GM12878 (cell line): ENCODE results near the gene PCDHGC5. TPM values are rescaled to one million over a fixed set of nuclear protein-coding genes. Genes with fewer than 3 reads are reported as not detected.

ENCODE experiments used
- BACH1 ChIP-seq: fragments of 450-650 bp; IDR thresholded peaks from 2 replicates; pipeline ENCODE4 v1.6.1; 2017; ENCODE audit warnings: mild to moderate bottlenecking, borderline replicate concordance
- BCLAF1 ChIP-seq: fragments of 450-650 bp; IDR thresholded peaks from 2 replicates; pipeline ENCODE4 v1.6.1; 2017; ENCODE audit warnings: antibody characterized with exemption, mild to moderate bottlenecking, moderate library complexity
- CUX1 ChIP-seq: IDR thresholded peaks from 2 replicates; pipeline ENCODE4 v1.6.1; 2012; ENCODE audit warnings: improper control_type of control experiment, low read depth, low read length; ENCODE audit not compliant: insufficient replicate concordance
- POLR2A ChIP-seq: IDR thresholded peaks from 2 replicates; pipeline ENCODE4 v1.6.1; 2011; ENCODE audit warnings: low read depth, mild to moderate bottlenecking, low read length
- RELB ChIP-seq: fragments of 450-650 bp; IDR thresholded peaks from 2 replicates; pipeline ENCODE4 v1.6.1; 2017; ENCODE audit warnings: low read depth, mild to moderate bottlenecking, moderate library complexity
- SPI1 ChIP-seq: IDR thresholded peaks from 2 replicates; pipeline ENCODE4 v1.6.1; 2011; ENCODE audit warnings: low read depth, mild to moderate bottlenecking, low read length, moderate library complexity, borderline replicate concordance; ENCODE audit not compliant: insufficient read depth
- TBL1XR1 ChIP-seq: IDR thresholded peaks from 2 replicates; pipeline ENCODE4 v1.6.1; 2012; ENCODE audit warnings: low read depth, low read length, improper control_type of control experiment
- TCF7 ChIP-seq: IDR thresholded peaks from 2 replicates; pipeline ENCODE4 v1.6.1; 2014; ENCODE audit warnings: antibody characterized with exemption, borderline replicate concordance
- polyA plus RNA-seq, 11 experiments: library from polyadenylated mRNA; depleted of rRNA in 4 of 11; unstranded in 6 of 11; stranded (reverse) in 5 of 11; fragments of >200 nt; fragmentation: Nextera tagmentation in 4 of 11; fragmentation: Illumina TruSeq in 1 of 11; extraction: Ambion mirVana in 4 of 11; extraction: Trizol in 1 of 11; gene quantifications; 1 replicate in 1 of 11; 2 replicates in 10 of 11; pipeline versions ENCODE4 v1.2.1 to v1.2.3, GENCODE V29; 2011 to 2016; ENCODE audit warnings: inconsistent platforms in 2 of 11, missing spikeins in 2 of 11, low read depth in 1 of 11
- total RNA-seq, 4 experiments: library from RNA; depleted of rRNA in 3 of 4; stranded (reverse); fragments of >200 nt in 3 of 4; fragmentation: Illumina TruSeq in 1 of 4; extraction: Trizol in 1 of 4; gene quantifications; 2 replicates each; pipeline versions ENCODE4 v1.2.1 to v1.2.3, GENCODE V29; 2013 to 2021

PCDHGC5 gene
- total and polyA plus RNA-seq, 10 of the 15 experiments (the other 5 are each of a cell fraction or from before 2014, with no cell fraction given): 0.05 to 0.87 (median 0.18) TPM; not detected in 2

- no peak for TF ChIP-seq CUX1
- TF ChIP-seq RELB: no peak
- no peak for TF ChIP-seq BCLAF1
- TF ChIP-seq SPI1: no peak
- no peak for TF ChIP-seq POLR2A
- TF ChIP-seq TCF7: no peak
- no peak for TF ChIP-seq TBL1XR1
- no peak for TF ChIP-seq BACH1
Measured at GRCh38 chr5:141517880-141518617, 29.2 kb downstream of the PCDHGC5 start (continued).
